Endothelial cell (in vitro differentiated cells): Measurements from ENCODE around the gene HCRT. TPM values are rescaled to one million over a fixed set of nuclear protein-coding genes. Genes with fewer than 3 reads are reported as not detected.

Experiments
- DNase-seq: peaks from one replicate; pipeline ENCODE4 v3.0.0; 2021; ENCODE audit warnings: low spot score
- H3K27ac Mint-ChIP-seq: one replicate; pipeline ENCODE4 v1.8.0; 2021; ENCODE audit warnings: mixed read lengths, inconsistent platforms; ENCODE audit not compliant: unreplicated experiment
- H3K27me3 Mint-ChIP-seq: one replicate; pipeline ENCODE4 v1.8.0; 2021; ENCODE audit warnings: mild to moderate bottlenecking, moderate library complexity, mixed read lengths, inconsistent platforms; ENCODE audit not compliant: unreplicated experiment
- H3K36me3 Mint-ChIP-seq: one replicate; pipeline ENCODE4 v1.8.0; 2021; ENCODE audit warnings: mild to moderate bottlenecking, low read depth, mixed read lengths, inconsistent platforms; ENCODE audit not compliant: unreplicated experiment
- H3K4me1 Mint-ChIP-seq: one replicate; pipeline ENCODE4 v1.8.0; 2021; ENCODE audit warnings: mild to moderate bottlenecking, mixed read lengths, inconsistent platforms; ENCODE audit not compliant: unreplicated experiment
- H3K4me3 Mint-ChIP-seq: one replicate; pipeline ENCODE4 v1.8.0; 2021; ENCODE audit warnings: mild to moderate bottlenecking, mixed read lengths, inconsistent platforms; ENCODE audit not compliant: unreplicated experiment
- H3K9me3 Mint-ChIP-seq: one replicate; pipeline ENCODE4 v1.8.0; 2021; ENCODE audit warnings: mixed read lengths, inconsistent platforms; ENCODE audit not compliant: unreplicated experiment
- CTCF ChIP-seq: fragments of 200-600 bp; sonication (generic); IDR thresholded peaks from one replicate; pipeline ENCODE4 v1.5.0; 2021; ENCODE audit warnings: antibody characterized with exemption; ENCODE audit not compliant: unreplicated experiment
- total RNA-seq: library from RNA; stranded (reverse); fragmentation: NEBNext Ultra II Directional; extraction: Animal tissue kit (Norgen Biotek cat#: 25700); gene quantifications from one replicate; pipeline ENCODE4 v1.2.1, GENCODE V29; 2021; ENCODE audit not compliant: unreplicated experiment

HCRT gene
- total RNA-seq, 1 donor from 2014 or later: not detected

DNA sequence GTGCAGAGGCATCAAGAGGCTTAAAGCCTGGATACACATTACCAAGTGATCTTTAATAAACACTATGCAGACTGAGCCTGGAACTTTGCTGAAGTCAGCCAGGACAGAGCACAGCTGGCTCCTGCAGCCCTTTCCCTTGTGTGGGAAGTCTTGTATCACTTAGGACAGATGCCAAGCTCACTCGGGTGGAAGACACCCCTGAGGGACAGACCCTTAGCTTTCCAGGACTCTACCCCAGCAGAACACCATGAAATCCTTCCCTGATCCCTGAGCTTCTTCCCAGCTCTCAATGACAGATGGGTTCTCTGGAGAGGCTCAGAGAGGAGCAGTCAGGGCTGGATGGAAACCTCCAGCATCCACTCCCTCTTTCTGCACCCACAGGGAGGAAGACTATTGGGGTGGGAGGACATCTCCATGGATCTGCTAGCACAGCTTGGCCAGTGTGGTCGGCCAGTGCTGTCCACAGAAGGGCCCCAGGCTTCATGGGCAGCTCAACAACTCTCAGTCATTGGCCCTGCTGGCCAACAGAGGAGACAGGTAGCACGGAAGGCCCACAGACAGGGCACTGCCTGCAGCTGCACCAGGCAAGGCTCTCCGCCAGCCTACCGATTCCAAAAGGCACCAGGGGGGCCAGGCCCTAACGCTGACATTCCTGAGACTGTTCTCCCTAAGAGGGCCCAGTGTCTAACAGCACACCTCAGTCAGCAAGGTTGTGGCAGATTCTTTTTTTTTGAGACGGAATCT, 46.3 kb downstream of the HCRT start:
- Mint-ChIP-seq H3K4me1 (peaks cover 48% of the 10 kb centered on the region), H3K4me3 (no peak overlapping the region), H3K9me3 (no peaks in the 10 kb centered on the region), H3K27ac (no peak overlapping the region), H3K27me3 (peaks cover 5% of the 10 kb centered on the region), H3K36me3 (peaks cover 13% of the 10 kb centered on the region)
- no peak for DNase-seq
- no peak for TF ChIP-seq CTCF

DNA sequence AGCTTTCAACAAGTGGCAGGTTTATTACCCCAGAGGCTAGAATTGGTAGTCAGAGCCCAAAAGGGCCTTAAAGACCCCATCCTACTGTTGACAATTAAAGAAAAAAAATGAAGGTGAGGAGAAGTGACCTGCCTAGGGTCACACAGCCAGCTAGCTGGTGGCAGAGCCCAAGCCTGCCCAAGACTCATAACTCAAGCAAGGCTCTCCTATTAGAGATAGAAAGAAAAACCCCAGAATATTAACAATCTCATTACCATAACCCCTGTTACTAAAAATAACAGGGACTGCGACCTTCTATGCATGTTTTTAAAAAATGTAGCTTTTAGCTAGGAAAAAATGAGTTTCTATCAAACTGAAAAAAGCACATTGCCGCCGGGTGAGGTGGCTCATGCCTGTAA, 48.6 kb downstream of the HCRT start:
- Mint-ChIP-seq H3K27ac (no peak overlapping the region), H3K9me3 (no peaks in the 10 kb centered on the region), H3K36me3 (peaks cover 8% of the 10 kb centered on the region), H3K27me3 (peaks cover 5% of the 10 kb centered on the region), H3K4me3 (no peak overlapping the region), H3K4me1 (peaks cover 55% of the 10 kb centered on the region)
- no peak for TF ChIP-seq CTCF
- no peak for DNase-seq

DNA sequence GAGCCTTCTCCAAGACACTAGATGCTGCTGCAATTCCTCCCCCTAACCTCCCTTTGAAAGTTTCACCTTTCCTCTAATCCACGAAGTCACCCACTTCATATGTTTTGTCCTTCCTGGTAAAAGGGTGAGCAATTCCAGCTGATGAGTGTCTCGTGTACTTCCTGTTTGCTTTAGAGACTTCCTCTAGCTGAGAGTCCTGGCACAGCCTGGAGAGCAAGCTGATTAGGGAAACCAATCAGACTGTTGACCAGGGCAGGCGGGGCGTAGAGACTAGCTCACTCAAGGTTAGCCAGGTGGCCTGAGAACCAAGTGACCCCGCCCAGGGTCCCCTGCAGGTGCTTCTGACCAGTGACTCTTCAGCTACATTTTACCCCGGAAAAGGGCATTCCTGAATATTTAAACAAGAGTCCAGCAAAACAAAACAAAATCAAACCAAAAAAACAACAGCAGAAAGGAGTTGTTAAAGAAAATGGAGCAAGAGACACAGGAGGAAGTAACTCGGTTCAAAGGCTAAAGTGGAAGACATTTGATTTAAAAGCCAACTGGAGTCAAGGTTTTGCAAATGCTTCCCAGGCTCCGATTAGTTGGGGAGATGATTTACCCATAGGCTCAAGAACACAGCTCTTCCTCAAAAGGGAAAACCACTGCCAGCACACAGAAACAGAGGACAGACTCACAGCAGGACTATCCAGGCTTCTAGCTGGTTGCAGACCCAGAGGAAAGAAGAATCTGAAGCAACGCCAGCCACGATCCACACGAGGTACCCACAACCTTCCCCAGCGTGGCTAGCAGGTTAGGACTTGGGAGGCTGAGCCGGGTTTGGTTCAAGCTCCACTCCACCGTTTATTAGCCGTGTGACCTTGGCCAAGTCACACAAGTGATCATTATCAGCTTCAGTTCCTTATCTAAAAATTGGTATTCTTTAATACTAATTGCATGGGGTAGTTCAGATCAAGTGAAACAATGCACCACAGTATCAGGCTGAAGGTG, 49.3 kb downstream of the HCRT start:
- Mint-ChIP-seq H3K36me3 (peaks cover 10% of the 10 kb centered on the region), H3K27ac (peak overlapping the region; percentile 93), H3K27me3 (peaks cover 8% of the 10 kb centered on the region), H3K9me3 (no peaks in the 10 kb centered on the region), H3K4me1 (peaks cover 60% of the 10 kb centered on the region), H3K4me3 (peak overlapping the region; percentile 45)
- DNase-seq: no peak
- TF ChIP-seq CTCF: no peak

GRCh38 chr17:42135151-42135550, 50.1 kb downstream of the HCRT start:
- no peak for DNase-seq
- H3K4me1 Mint-ChIP-seq: peaks cover 68% of the 10 kb centered on the region
- no peak overlapping the region for H3K27ac Mint-ChIP-seq
- H3K27me3 Mint-ChIP-seq: peaks cover 10% of the 10 kb centered on the region
- no peak for TF ChIP-seq CTCF
- peaks cover 12% of the 10 kb centered on the region for H3K36me3 Mint-ChIP-seq
- no peaks in the 10 kb centered on the region for H3K9me3 Mint-ChIP-seq
- H3K4me3 Mint-ChIP-seq: peak overlapping the region; percentile 45

Other genes with a start within 250 kb of the HCRT start
- gene CNP, start 218.7 kb downstream of the HCRT start, total RNA-seq: 82.1 TPM
- gene DNAJC7, start 168.0 kb downstream of the HCRT start, total RNA-seq: 92.8 TPM
- 67.4 TPM for gene NKIRAS2, start 165.4 kb downstream of the HCRT start, total RNA-seq
- 1.6 TPM for gene C17orf113, start 134.9 kb downstream of the HCRT start, total RNA-seq
- gene ZNF385C, start 87.0 kb downstream of the HCRT start, total RNA-seq: 1.3 TPM
- 0.41 TPM for gene DHX58, start 72.7 kb downstream of the HCRT start, total RNA-seq
- gene KAT2A, start 64.1 kb downstream of the HCRT start, total RNA-seq: 22.8 TPM
- not detected for gene HSPB9, start 62.6 kb downstream of the HCRT start, total RNA-seq
- gene RAB5C, start 30.5 kb downstream of the HCRT start, total RNA-seq: 144 TPM
- 0.08 TPM for gene KCNH4, start 4.3 kb downstream of the HCRT start, total RNA-seq
- 7.2 TPM for gene GHDC, start 9.0 kb upstream of the HCRT start, total RNA-seq
- gene STAT5B, start 90.9 kb upstream of the HCRT start, total RNA-seq: 40.2 TPM
- 67.2 TPM for gene STAT5A, start 103.0 kb upstream of the HCRT start, total RNA-seq
- 160 TPM for gene STAT3, start 203.0 kb upstream of the HCRT start, total RNA-seq
- 334 TPM for gene CAVIN1, start 237.8 kb upstream of the HCRT start, total RNA-seq